Mesothelial cell of epicardium (in vitro differentiated cells): Measurements from ENCODE around the gene SP3. TPM values are rescaled to one million over a fixed set of nuclear protein-coding genes. Genes with fewer than 3 reads are reported as not detected.

Experiments used
- DNase-seq, 2 experiments: peaks; one replicate each; pipeline ENCODE4 v3.0.0; 2021; ENCODE audit warnings: low spot score in 2 of 2; ENCODE audit not compliant: unreplicated experiment in 2 of 2
- H3K27ac Mint-ChIP-seq: 2 replicates; pipeline ENCODE4 v1.8.0; 2021; ENCODE audit warnings: mixed read lengths
- H3K27me3 Mint-ChIP-seq: 2 replicates; pipeline ENCODE4 v1.8.0; 2021; ENCODE audit warnings: low read depth, mixed read lengths
- H3K36me3 Mint-ChIP-seq: 2 replicates; pipeline ENCODE4 v1.8.0; 2021; ENCODE audit warnings: mixed read lengths
- H3K4me1 Mint-ChIP-seq: 2 replicates; pipeline ENCODE4 v1.8.0; 2021; ENCODE audit warnings: mixed read lengths
- H3K4me3 Mint-ChIP-seq: 2 replicates; pipeline ENCODE4 v1.8.0; 2021; ENCODE audit warnings: mild to moderate bottlenecking, moderate library complexity, mixed read lengths
- H3K9me3 Mint-ChIP-seq: 2 replicates; pipeline ENCODE4 v1.8.0; 2021; ENCODE audit warnings: mixed read lengths
- total RNA-seq: library from RNA; stranded (reverse); gene quantifications from 3 replicates; pipeline ENCODE4 v1.2.1, GENCODE V29; 2021
- TF ChIP-seq, protein P1 (sequence below): fragments of 200-600 bp; sonication (generic); IDR thresholded peaks from one replicate; pipeline ENCODE4 v1.5.0; 2021; ENCODE audit warnings: antibody characterized with exemption; ENCODE audit not compliant: unreplicated experiment

The SP3 gene
- 106 to 113 TPM (median 110 TPM) in 3 replicates for total RNA-seq

DNA sequence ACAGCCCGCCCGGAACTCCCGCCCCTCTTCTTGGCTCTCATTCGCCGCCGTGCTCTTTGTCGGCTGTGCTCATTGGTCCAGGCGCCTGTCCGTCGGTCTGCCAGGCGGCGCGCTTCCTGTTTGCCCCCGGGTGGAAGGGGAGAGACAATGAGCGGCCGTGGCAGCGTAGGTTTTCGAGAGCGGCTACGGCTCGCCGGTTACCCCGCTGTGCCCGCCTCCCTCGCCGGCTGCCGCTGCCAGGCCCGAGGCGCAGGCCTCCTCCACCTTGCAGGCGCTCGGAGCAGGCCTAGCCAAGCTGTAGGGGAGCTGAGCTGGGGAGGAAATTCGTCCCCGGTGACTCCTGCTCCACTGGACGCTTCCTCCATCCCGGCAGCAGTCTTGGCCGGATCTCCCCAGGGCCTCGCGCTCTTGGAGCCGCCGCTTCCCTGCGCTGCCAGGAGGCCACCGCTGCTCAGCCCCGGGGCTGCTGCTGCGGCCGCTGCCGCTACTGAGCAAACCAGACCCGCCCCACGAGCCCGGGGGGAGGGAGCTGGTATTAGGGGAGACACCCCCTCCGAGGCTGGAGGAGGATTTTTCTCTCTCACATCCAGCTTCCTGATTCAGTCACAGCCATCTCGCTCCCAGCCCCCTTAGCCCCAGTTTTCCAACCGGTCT, at the start of gene SP3:
TSS of gene SP3 (minus strand) at position 2 of the 654 bp plus-strand sequence. CDS start 202 bp downstream, outside the sequence.
- Mint-ChIP-seq H3K27ac (peak within 1 kb of the TSS; percentile 100), H3K9me3 (peaks cover under 1% of the 10 kb centered on the region), H3K36me3 (peaks cover 10% of the 10 kb centered on the region), H3K27me3 (no peaks in the 10 kb centered on the region), H3K4me3 (peak within 1 kb of the TSS; percentile 99), H3K4me1 (peaks cover 31% of the 10 kb centered on the region)
- peak; percentile 97 for DNase-seq
- TF ChIP-seq, protein P1, sequence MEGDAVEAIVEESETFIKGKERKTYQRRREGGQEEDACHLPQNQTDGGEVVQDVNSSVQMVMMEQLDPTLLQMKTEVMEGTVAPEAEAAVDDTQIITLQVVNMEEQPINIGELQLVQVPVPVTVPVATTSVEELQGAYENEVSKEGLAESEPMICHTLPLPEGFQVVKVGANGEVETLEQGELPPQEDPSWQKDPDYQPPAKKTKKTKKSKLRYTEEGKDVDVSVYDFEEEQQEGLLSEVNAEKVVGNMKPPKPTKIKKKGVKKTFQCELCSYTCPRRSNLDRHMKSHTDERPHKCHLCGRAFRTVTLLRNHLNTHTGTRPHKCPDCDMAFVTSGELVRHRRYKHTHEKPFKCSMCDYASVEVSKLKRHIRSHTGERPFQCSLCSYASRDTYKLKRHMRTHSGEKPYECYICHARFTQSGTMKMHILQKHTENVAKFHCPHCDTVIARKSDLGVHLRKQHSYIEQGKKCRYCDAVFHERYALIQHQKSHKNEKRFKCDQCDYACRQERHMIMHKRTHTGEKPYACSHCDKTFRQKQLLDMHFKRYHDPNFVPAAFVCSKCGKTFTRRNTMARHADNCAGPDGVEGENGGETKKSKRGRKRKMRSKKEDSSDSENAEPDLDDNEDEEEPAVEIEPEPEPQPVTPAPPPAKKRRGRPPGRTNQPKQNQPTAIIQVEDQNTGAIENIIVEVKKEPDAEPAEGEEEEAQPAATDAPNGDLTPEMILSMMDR: no peak

DNA sequence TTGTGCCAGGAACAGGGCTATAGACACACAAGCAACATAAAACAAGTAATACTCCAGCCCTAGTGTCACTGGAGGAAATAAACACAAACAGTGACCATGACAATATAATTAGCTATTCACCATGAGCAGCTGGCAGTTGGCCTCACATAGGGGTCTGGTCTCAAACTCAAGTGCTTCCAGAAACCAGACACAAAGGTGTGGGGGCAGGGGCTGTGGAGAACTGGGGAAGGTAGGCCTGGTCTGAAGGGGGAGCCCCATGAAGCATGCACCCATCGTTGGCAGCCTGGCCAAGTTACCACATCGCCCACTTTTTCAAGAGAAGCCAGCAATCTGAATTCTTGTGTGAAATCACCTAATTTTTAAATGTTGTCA, 49.5 kb upstream of the SP3 start:
- Mint-ChIP-seq H3K4me1 (peaks cover 32% of the 10 kb centered on the region), H3K9me3 (no peaks in the 10 kb centered on the region), H3K36me3 (no peaks in the 10 kb centered on the region), H3K27ac (no peak overlapping the region), H3K4me3 (no peak overlapping the region), H3K27me3 (no peaks in the 10 kb centered on the region)
- TF ChIP-seq, protein P1: no peak
- no peak for DNase-seq

DNA sequence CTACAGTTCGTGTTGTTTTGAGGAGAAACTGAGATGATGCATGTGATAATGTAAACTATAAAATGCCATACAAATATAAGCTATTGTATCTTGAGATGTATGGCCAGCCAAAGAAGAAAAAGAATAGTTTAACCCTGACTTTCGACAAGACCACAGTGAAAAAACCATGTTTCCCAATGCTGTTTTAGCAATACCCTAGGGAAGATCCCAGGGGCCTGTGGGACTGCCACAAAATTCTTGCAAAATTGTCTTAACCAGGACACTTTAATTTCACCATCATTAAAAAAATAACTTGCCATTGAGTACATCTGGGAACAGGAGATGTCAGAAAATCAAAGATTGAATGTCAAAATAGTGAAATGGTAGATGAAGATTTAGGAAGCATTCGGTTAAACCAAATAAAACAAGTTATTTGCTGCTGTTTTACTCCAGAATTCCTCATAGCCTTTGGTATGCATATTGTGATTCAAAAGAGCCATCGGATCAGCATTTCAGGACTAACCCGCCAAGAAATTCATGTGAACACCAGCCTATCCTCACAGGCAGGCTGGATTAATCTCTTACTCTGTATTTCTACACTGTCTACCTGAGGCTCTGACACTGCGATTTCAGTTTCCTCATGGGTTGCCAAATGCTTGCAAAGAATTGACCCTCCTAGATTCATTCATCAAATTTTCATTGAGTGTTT, 49.0 kb upstream of the SP3 start:
- no peak for DNase-seq
- Mint-ChIP-seq H3K9me3 (no peaks in the 10 kb centered on the region), H3K36me3 (no peaks in the 10 kb centered on the region), H3K4me1 (peaks cover 33% of the 10 kb centered on the region), H3K27me3 (no peaks in the 10 kb centered on the region), H3K27ac (peak overlapping the region; percentile 45), H3K4me3 (peak overlapping the region; percentile 71)
- TF ChIP-seq, protein P1: no peak

DNA sequence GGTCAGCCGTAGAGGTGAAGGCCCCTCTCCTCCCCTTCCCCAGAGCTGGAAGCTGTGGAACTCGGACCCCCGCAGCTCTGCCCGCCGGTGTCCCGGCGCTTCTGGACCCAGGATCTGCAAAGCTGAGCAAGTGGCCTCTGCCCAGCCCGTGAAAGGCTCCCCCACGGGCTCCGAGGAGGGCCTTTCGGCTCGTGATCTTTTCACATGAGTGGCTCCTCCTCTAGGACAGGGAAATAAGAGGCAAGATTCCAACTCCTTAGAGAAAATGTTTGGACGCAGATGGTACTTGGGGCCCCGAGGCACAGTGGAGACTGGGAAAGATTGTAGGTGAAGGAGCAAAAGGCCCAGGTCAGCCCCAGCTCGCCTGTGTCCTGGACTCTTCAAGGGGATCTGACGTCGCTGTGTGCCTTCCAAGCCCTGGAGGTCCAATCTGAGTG, 48.2 kb upstream of the SP3 start:
- peak overlapping the region; percentile 71 for H3K4me3 Mint-ChIP-seq
- DNase-seq: no peak
- TF ChIP-seq, protein P1: no peak
- H3K27me3 Mint-ChIP-seq: no peaks in the 10 kb centered on the region
- peaks cover 40% of the 10 kb centered on the region for H3K4me1 Mint-ChIP-seq
- H3K27ac Mint-ChIP-seq: peak overlapping the region; percentile 90
- no peaks in the 10 kb centered on the region for H3K36me3 Mint-ChIP-seq
- no peaks in the 10 kb centered on the region for H3K9me3 Mint-ChIP-seq

DNA sequence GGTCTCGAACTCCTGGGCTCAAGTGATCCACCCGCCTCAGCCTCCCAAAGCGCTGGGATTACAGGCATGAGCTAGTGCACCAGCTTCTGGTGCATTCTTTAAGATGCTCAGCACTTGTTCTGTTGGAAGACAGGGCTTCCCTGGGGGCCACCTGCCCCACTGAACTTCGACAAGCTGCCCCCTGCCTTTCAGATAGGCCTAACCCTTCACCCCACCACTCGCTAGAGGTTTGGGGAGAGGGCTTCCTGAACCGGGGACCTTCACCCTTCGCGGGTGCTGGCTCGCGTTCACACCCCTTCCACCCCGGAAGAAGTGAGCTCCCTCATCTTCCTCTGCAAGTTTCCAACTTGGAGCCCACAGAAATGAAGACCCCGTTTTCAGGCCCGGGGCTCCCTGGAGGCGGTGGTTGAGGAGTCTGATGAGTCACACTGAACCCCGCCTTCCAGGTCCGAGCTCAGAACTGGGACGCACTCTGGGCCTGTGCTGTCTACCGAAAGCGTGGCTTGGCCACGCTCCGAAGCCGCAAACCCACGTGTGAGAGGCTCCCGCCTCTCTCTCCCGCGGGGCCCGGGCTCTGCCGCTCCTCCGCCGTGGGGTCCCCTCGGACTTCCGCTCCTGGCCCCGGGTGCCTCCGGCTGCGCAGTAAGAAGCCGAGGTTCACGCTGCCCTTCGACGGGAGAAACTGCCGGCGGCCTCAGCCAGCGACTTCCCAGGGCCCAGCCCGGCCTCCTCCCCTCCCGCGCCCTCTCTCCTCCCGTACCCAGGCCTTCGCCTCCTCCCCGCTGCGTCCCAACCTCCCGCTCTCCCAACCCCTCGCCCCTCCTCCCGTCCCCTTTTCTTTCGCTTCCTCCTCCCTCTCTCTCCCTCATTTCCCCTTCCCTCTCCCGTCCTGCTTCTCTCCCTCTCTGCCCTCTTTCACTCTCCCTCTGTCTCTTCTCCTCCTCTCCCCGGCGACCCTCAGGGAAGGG, 47.5 kb upstream of the SP3 start:
- H3K27me3 Mint-ChIP-seq: no peaks in the 10 kb centered on the region
- no peaks in the 10 kb centered on the region for H3K9me3 Mint-ChIP-seq
- no peaks in the 10 kb centered on the region for H3K36me3 Mint-ChIP-seq
- DNase-seq: peak; percentile 39 to 60
- H3K27ac Mint-ChIP-seq: peak overlapping the region; percentile 90
- peak overlapping the region; percentile 71 for H3K4me3 Mint-ChIP-seq
- TF ChIP-seq, protein P1: no peak
- peaks cover 39% of the 10 kb centered on the region for H3K4me1 Mint-ChIP-seq
